ENCODE data around the gene ANG.
"Not testable (repeated sequence)": the region's sequence is repeated elsewhere in the genome, so short reads cannot be mapped to it uniquely, and the experiment has no call there.

Gene ANG

GRCh38 chr14:20688167-20688839 lies at the start of gene ANG:
ANG (plus strand) TSS chr14:20688764; CDS start chr14:20693565, 4,801 bp downstream.
- Histone ChIP-seq H3K36me3 (ENCODE audit: control insufficient read depth, insufficient read depth, low read length) (no peaks in the 10 kb centered on the region), H3K4me1 (ENCODE audit: control insufficient read depth, insufficient read depth, low read length) (peaks cover 5% of the 10 kb centered on the region; the same call in 1 of the 2 replicates), H3K27me3 (ENCODE audit: control insufficient read depth, insufficient read depth, low read length) (no peaks in the 10 kb centered on the region), H3K9me3 (ENCODE audit: control insufficient read depth, insufficient read depth, low read length) (no peaks in the 10 kb centered on the region), H3K27ac (ENCODE audit: low read depth, low read length) (no peak within 1 kb of the TSS), H3K9ac (ENCODE audit: low read depth, low read length) (no peak within 1 kb of the TSS), H3K4me3 (ENCODE audit: low read depth, low read length) (no peak within 1 kb of the TSS)

DNA sequence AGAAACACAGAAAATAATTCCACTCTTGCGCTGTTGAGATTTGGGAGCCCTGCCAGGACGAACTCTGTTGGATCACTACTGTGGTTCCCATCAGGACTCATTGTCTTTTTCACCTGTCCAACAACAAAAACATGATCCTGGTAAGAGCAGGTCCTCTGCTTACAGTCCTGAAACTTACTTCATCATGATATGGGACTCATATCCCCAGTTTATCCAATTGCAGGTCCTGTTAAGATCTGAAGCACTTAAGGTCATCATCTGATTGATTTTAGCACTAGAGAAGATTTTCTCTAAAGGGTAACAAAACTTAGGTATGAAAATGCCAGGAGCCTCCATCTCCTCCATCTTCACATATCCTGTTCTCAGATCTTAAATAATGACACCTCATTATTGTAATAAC lies 47.0 kb upstream of the ANG start, which contains the start of gene OR6S1:
OR6S1 (minus strand) TSS at position 101 of the 400 bp plus-strand sequence; CDS start at position 101, 0 bp downstream.
- no peak within 1 kb of the TSS for H3K9ac ChIP-seq (ENCODE audit: low read depth, low read length)
- no peak within 1 kb of the TSS for H3K27ac ChIP-seq (ENCODE audit: low read depth, low read length)
- no peaks in the 10 kb centered on the region for H3K9me3 ChIP-seq (ENCODE audit: control insufficient read depth, insufficient read depth, low read length)
- no peaks in the 10 kb centered on the region for H3K36me3 ChIP-seq (ENCODE audit: control insufficient read depth, insufficient read depth, low read length)
- H3K27me3 ChIP-seq (ENCODE audit: control insufficient read depth, insufficient read depth, low read length) = no peaks in the 10 kb centered on the region
- no peak within 1 kb of the TSS for H3K4me3 ChIP-seq (ENCODE audit: low read depth, low read length)
- no peaks in the 10 kb centered on the region for H3K4me1 ChIP-seq (ENCODE audit: control insufficient read depth, insufficient read depth, low read length)

- H3K27me3 ChIP-seq (ENCODE audit: control insufficient read depth, insufficient read depth, low read length) = no peaks in the 10 kb centered on the region
- no peak overlapping the region for H3K9ac ChIP-seq (ENCODE audit: low read depth, low read length)
- H3K36me3 ChIP-seq (ENCODE audit: control insufficient read depth, insufficient read depth, low read length) = no peaks in the 10 kb centered on the region
- H3K4me1 ChIP-seq (ENCODE audit: control insufficient read depth, insufficient read depth, low read length) = no peaks in the 10 kb centered on the region
- H3K4me3 ChIP-seq (ENCODE audit: low read depth, low read length) = no peak overlapping the region
- H3K27ac ChIP-seq (ENCODE audit: low read depth, low read length) = no peak overlapping the region
- no peaks in the 10 kb centered on the region for H3K9me3 ChIP-seq (ENCODE audit: control insufficient read depth, insufficient read depth, low read length)
Observed at GRCh38 chr14:20642182-20642581, 46.4 kb upstream of the ANG start.

DNA sequence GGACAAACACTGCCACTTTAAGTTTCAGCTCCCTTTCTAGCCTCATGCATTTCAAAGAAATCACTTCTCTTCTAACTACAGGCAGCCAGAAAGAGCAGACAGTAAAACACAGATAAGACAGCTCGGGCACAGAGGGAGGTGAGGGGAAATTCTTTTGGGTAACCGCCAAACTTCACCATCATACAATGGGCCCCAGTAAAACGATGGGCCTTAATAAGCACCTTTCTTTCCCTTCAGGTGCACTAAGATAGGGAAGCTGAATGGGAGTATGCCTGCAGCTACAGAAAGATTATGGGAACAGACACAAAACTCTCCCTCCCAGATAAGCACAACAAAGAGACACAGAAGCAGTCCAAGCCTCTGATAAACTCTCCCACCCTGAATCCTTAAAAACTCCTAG lies 45.8 kb upstream of the ANG start:
- H3K27ac ChIP-seq (ENCODE audit: low read depth, low read length) = not testable (repeated sequence)

GRCh38 chr14:20644520-20644919 lies 44.0 kb upstream of the ANG start:
- Histone ChIP-seq H3K27me3 (ENCODE audit: control insufficient read depth, insufficient read depth, low read length) (no peaks in the 10 kb centered on the region), H3K27ac (ENCODE audit: low read depth, low read length) (no peak overlapping the region), H3K9ac (ENCODE audit: low read depth, low read length) (no peak overlapping the region), H3K4me3 (ENCODE audit: low read depth, low read length) (no peak overlapping the region), H3K4me1 (ENCODE audit: control insufficient read depth, insufficient read depth, low read length) (no peaks in the 10 kb centered on the region), H3K9me3 (ENCODE audit: control insufficient read depth, insufficient read depth, low read length) (no peaks in the 10 kb centered on the region), H3K36me3 (ENCODE audit: control insufficient read depth, insufficient read depth, low read length) (no peaks in the 10 kb centered on the region)

More for the DNA sequence above, 45.8 kb upstream of the ANG start:
- not testable (repeated sequence) for H3K36me3 ChIP-seq (ENCODE audit: control insufficient read depth, insufficient read depth, low read length); H3K27me3 ChIP-seq (ENCODE audit: control insufficient read depth, insufficient read depth, low read length); H3K9me3 ChIP-seq (ENCODE audit: control insufficient read depth, insufficient read depth, low read length); H3K4me3 ChIP-seq (ENCODE audit: low read depth, low read length); H3K9ac ChIP-seq (ENCODE audit: low read depth, low read length); H3K4me1 ChIP-seq (ENCODE audit: control insufficient read depth, insufficient read depth, low read length)

GRCh38 chr14:20645481-20645880 lies 43.1 kb upstream of the ANG start:
- Histone ChIP-seq H3K36me3 (ENCODE audit: control insufficient read depth, insufficient read depth, low read length) (no peaks in the 10 kb centered on the region), H3K9ac (ENCODE audit: low read depth, low read length) (no peak overlapping the region), H3K9me3 (ENCODE audit: control insufficient read depth, insufficient read depth, low read length) (no peaks in the 10 kb centered on the region), H3K27me3 (ENCODE audit: control insufficient read depth, insufficient read depth, low read length) (no peaks in the 10 kb centered on the region), H3K4me1 (ENCODE audit: control insufficient read depth, insufficient read depth, low read length) (no peaks in the 10 kb centered on the region), H3K4me3 (ENCODE audit: low read depth, low read length) (no peak overlapping the region), H3K27ac (ENCODE audit: low read depth, low read length) (no peak overlapping the region)

DNA sequence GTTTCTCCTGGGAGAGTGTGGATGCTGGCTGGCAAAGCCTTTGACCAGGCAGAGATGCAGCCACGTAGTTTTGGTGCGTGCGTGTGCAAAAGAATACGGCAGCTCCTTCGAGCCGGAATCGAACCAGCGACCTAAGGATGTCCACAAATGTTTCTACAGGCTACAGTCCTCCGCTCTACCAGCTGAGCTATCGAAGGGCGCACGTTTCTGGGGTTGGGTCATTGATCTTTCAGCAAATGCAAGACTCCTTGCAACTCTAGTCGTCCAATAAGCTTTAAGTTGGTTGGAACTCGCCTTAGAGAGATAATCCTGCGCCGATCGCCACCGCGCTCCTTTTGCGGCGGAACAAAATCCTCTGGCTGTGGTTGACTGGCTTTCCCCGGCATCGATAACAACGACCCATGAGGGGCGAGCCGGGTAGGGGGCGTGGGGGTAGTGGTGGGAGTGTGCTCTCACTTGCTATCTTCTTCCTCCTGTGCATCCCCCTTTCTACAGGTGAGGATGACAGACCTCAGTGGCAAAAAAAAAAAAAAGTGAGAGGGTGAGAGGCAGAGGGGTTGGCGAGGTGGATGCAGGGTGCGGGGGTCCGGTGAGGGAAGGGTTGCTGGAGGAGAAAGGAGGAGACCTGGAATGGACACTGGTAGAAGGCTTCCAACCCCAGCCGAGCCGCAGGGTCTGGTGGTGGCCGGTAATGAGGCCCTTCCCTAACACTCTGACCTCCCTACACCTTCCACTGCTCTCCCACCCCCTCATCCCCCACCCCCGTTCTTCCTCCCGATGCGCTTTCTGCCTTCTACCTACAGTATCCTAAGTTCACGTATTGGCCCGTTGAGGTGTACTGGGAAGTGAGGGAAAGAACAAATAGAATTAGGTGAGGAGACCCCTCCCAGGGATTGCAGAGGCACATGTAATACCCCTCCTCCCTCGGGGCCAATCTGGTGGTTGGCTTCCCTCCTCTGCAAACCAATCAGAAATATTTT lies 35.3 kb upstream of the ANG start:
- H3K9me3 ChIP-seq (ENCODE audit: control insufficient read depth, insufficient read depth, low read length) = no peaks in the 10 kb centered on the region
- no peak overlapping the region for H3K27ac ChIP-seq (ENCODE audit: low read depth, low read length)
- peaks cover 4% of the 10 kb centered on the region; the same call in 1 of the 2 replicates for H3K4me1 ChIP-seq (ENCODE audit: control insufficient read depth, insufficient read depth, low read length)
- H3K4me3 ChIP-seq (ENCODE audit: low read depth, low read length) = peak overlapping the region; percentile 60
- no peak overlapping the region for H3K9ac ChIP-seq (ENCODE audit: low read depth, low read length)
- peaks cover 23% of the 10 kb centered on the region for H3K27me3 ChIP-seq (ENCODE audit: control insufficient read depth, insufficient read depth, low read length)
- no peaks in the 10 kb centered on the region for H3K36me3 ChIP-seq (ENCODE audit: control insufficient read depth, insufficient read depth, low read length)

DNA sequence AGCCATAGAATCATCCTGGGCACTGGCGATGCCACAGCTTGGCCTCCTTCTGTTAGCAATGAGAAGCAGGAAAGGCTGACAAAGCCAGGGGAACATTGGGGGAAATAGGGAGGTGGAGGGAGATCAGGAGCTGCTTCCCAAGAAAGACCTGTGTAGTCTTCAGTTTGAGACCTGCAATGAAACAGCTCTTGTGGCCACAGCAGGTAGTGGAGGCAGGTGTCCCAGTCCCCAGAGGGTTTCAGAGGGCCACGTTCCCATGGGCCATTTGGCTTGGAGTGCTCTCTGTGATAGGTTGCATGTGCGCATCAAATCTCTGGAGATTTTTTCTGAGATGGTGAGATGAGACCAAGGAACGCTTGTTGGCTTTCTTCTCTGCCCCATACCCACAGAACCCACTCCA lies 32.7 kb upstream of the ANG start:
- H3K4me1 ChIP-seq (ENCODE audit: control insufficient read depth, insufficient read depth, low read length) = peaks cover 4% of the 10 kb centered on the region; the same call in 1 of the 2 replicates
- H3K27ac ChIP-seq (ENCODE audit: low read depth, low read length) = no peak overlapping the region
- no peaks in the 10 kb centered on the region for H3K9me3 ChIP-seq (ENCODE audit: control insufficient read depth, insufficient read depth, low read length)
- no peak overlapping the region for H3K4me3 ChIP-seq (ENCODE audit: low read depth, low read length)
- no peak overlapping the region for H3K9ac ChIP-seq (ENCODE audit: low read depth, low read length)
- H3K27me3 ChIP-seq (ENCODE audit: control insufficient read depth, insufficient read depth, low read length) = peaks cover 23% of the 10 kb centered on the region
- H3K36me3 ChIP-seq (ENCODE audit: control insufficient read depth, insufficient read depth, low read length) = no peaks in the 10 kb centered on the region

DNA sequence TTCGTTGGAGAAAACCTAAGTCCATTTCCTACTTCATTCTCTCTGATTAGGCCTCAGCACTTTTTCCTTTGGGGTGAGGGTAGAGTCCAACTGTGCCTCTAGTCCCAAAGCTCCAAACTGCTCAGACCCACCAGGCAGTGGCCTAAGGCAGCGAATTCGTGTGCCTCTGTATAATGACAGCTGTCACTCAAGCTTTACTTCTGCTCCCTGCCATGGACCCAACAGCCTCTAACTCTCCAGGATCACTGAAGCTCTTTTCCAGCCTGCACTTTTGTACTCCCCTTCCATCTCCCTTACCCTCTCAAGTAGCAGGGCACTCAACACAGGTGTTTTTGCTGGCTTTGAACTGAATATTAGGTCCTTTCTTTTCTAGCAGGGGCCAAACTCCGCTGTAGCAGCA lies 32.3 kb upstream of the ANG start:
- no peak overlapping the region for H3K27ac ChIP-seq (ENCODE audit: low read depth, low read length)
- peaks cover 4% of the 10 kb centered on the region; the same call in 1 of the 2 replicates for H3K4me1 ChIP-seq (ENCODE audit: control insufficient read depth, insufficient read depth, low read length)
- no peak overlapping the region for H3K9ac ChIP-seq (ENCODE audit: low read depth, low read length)
- peaks cover 23% of the 10 kb centered on the region for H3K27me3 ChIP-seq (ENCODE audit: control insufficient read depth, insufficient read depth, low read length)
- no peaks in the 10 kb centered on the region for H3K36me3 ChIP-seq (ENCODE audit: control insufficient read depth, insufficient read depth, low read length)
- no peaks in the 10 kb centered on the region for H3K9me3 ChIP-seq (ENCODE audit: control insufficient read depth, insufficient read depth, low read length)
- no peak overlapping the region for H3K4me3 ChIP-seq (ENCODE audit: low read depth, low read length)

DNA sequence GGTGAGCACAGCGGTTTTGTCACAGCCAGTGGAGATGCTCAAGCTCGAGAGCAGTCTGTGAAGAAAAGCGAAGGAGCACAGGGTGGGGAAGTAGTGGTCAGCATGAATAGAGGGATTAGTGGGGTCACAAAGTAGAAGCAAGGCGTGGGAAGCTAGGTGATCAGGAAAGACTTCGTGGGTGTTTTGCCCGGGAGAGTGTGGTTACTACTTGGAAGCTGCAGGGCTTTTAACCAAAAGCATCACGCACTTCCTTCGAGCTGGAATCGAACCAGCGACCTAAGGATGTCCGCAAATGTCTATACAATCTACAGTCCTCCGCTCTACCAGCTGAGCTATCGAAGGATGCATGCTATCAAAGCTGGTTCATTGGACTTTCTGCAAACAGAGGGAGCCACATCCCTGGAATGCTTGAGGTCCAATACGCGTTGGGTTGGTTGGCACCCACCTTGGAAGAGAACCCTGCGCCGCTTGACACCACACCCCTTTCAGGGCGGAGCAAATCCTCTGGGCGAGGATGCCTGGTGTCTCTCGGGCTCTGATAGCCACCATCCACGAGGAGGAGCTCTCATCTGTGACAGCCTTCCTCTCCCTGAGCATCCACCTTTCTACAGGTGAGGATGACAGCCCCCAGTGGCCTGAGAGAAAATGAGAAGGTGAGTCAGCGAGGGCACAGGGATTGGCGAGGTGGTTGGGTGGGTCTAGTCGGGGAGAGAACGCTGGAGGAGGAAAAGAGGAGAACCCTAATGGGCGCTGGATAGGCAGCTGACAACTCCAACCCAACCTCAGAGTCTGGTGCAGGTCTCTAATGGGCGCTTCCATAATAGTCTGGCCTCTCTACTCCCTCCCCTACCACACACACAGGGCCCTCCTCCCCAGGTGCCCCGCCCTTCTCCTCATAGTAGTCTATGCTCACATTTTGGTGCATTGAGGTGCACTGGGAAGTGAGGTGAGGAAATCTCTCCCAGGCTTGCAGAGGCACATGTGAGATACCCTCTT lies 31.1 kb upstream of the ANG start:
- H3K4me3 ChIP-seq (ENCODE audit: low read depth, low read length) = peak overlapping the region; percentile 60
- peaks cover 23% of the 10 kb centered on the region for H3K27me3 ChIP-seq (ENCODE audit: control insufficient read depth, insufficient read depth, low read length)
- no peak overlapping the region for H3K27ac ChIP-seq (ENCODE audit: low read depth, low read length)
- H3K4me1 ChIP-seq (ENCODE audit: control insufficient read depth, insufficient read depth, low read length) = peaks cover 4% of the 10 kb centered on the region; the same call in 1 of the 2 replicates
- no peak overlapping the region for H3K9ac ChIP-seq (ENCODE audit: low read depth, low read length)
- no peaks in the 10 kb centered on the region for H3K9me3 ChIP-seq (ENCODE audit: control insufficient read depth, insufficient read depth, low read length)
- H3K36me3 ChIP-seq (ENCODE audit: control insufficient read depth, insufficient read depth, low read length) = no peaks in the 10 kb centered on the region

Measured in HUES48 (cell line).